OCI-LY1 (cell line): ENCODE data around the gene HSF4.
A peak's percentile ranks its signal among the peaks of the same experiment; 100 is the strongest.

Experiments used
- CTCF ChIP-seq: fragments of 200-600 bp; sonication (generic), shearing (Covaris generic); IDR thresholded peaks from 2 replicates; pipeline ENCODE4 v1.5.1; 2017; ENCODE audit warnings: mild to moderate bottlenecking, antibody characterized with exemption, low read length, moderate library complexity, mixed read lengths
- EZH2 ChIP-seq: fragments of 200-600 bp; sonication (generic), shearing (Covaris generic); IDR thresholded peaks from 2 replicates; pipeline ENCODE4 v1.8.0; 2017; ENCODE audit warnings: borderline replicate concordance, mixed run types, mild to moderate bottlenecking, antibody characterized with exemption, low read length, moderate library complexity, mixed read lengths

GRCh38 chr16:67184995-67185650 lies 20.6 kb downstream of the HSF4 start:
- peak; percentile 82 for TF ChIP-seq CTCF
- TF ChIP-seq EZH2: no peak
